Measurements from ENCODE around the gene NF2.
A peak's percentile ranks its signal among the peaks of the same experiment; 100 is the strongest.

NF2 gene

GRCh38 chr22:29689206-29689879 lies 85.9 kb downstream of the NF2 start:
- no peak overlapping the region for H3K18ac ChIP-seq (ENCODE audit: low read depth in 1 of 2, low read length in 2 of 2)
- no peak overlapping the region for H2AFZ ChIP-seq (ENCODE audit: low read depth, low read length)
- H3K4me2 ChIP-seq (ENCODE audit: low read length, poor library complexity, severe bottlenecking) = no peak overlapping the region
- H3K4ac ChIP-seq (ENCODE audit: low read depth in 1 of 2, low read length in 2 of 2) = no peak overlapping the region
- H3K9ac ChIP-seq (ENCODE audit: low read length) = no peak overlapping the region
- no peak for DNase-seq
- no peak overlapping the region for H3K4me3 ChIP-seq (ENCODE audit: insufficient read depth in 1 of 2, low read depth in 1 of 2, low read length in 2 of 2)
- H3K14ac ChIP-seq (ENCODE audit: low read length in 2 of 2) = no peak overlapping the region
- no peak overlapping the region for H3K27ac ChIP-seq (ENCODE audit: low read length, poor library complexity, severe bottlenecking)
- H3K23ac ChIP-seq (ENCODE audit: low read length in 2 of 2) = no peak overlapping the region
- H2BK12ac ChIP-seq (ENCODE audit: low read length in 2 of 2) = no peak overlapping the region
- no peak overlapping the region for H2BK5ac ChIP-seq (ENCODE audit: low read depth, low read length, poor library complexity, severe bottlenecking)
- peaks cover 25% of the 10 kb centered on the region for H3K4me1 ChIP-seq (ENCODE audit: control insufficient read depth, insufficient read depth, low read depth, low read length)
- no peaks in the 10 kb centered on the region for H3K27me3 ChIP-seq (ENCODE audit: control insufficient read depth in 1 of 2, insufficient read depth in 1 of 2, low read length in 2 of 2)
- no peak overlapping the region for H2AK5ac ChIP-seq (ENCODE audit: low read length, severe bottlenecking)
- peaks cover 52% of the 10 kb centered on the region for H3K79me1 ChIP-seq (replicated peaks; ENCODE audit: low read length, poor library complexity, severe bottlenecking)
- no peak overlapping the region for H2BK120ac ChIP-seq (ENCODE audit: low read depth, low read length)
- no peaks in the 10 kb centered on the region for H3K9me3 ChIP-seq (ENCODE audit: control insufficient read depth, low read length)
- H2BK15ac ChIP-seq (ENCODE audit: low read depth, poor library complexity, severe bottlenecking) = no peak overlapping the region
- H4K8ac ChIP-seq (ENCODE audit: low read length) = no peak overlapping the region
- peaks cover 32 to 78% of the 10 kb centered on the region in 2 experiments for H3K36me3 ChIP-seq (ENCODE audit: control insufficient read depth in 1 of 2, insufficient read depth in 2 of 2, low read depth in 1 of 2, low read length in 2 of 2)
- 86% methylated on average over 4 of the region's 5 CpGs for WGBS
- no peak overlapping the region for H4K91ac ChIP-seq (ENCODE audit: low read length)

GRCh38 chr22:29689880-29690213 lies 86.4 kb downstream of the NF2 start:
- no peak overlapping the region for H4K8ac ChIP-seq (ENCODE audit: low read length)
- H2BK5ac ChIP-seq (ENCODE audit: low read depth, low read length, poor library complexity, severe bottlenecking) = no peak overlapping the region
- H2BK15ac ChIP-seq (ENCODE audit: low read depth, poor library complexity, severe bottlenecking) = no peak overlapping the region
- H3K4me3 ChIP-seq (ENCODE audit: insufficient read depth in 1 of 2, low read depth in 1 of 2, low read length in 2 of 2) = no peak overlapping the region
- H3K27ac ChIP-seq (ENCODE audit: low read length, poor library complexity, severe bottlenecking) = no peak overlapping the region
- DNase-seq = peak; percentile 44
- no peak overlapping the region for H3K4ac ChIP-seq (ENCODE audit: low read depth in 1 of 2, low read length in 2 of 2)
- H2AK5ac ChIP-seq (ENCODE audit: low read length, severe bottlenecking) = no peak overlapping the region
- H3K27me3 ChIP-seq (ENCODE audit: control insufficient read depth in 1 of 2, insufficient read depth in 1 of 2, low read length in 2 of 2) = no peaks in the 10 kb centered on the region
- H3K23ac ChIP-seq (ENCODE audit: low read length in 2 of 2) = no peak overlapping the region
- H3K79me1 ChIP-seq (replicated peaks; ENCODE audit: low read length, poor library complexity, severe bottlenecking) = peaks cover 52% of the 10 kb centered on the region
- no peak overlapping the region for H2AFZ ChIP-seq (ENCODE audit: low read depth, low read length)
- no peak overlapping the region for H3K18ac ChIP-seq (ENCODE audit: low read depth in 1 of 2, low read length in 2 of 2)
- H3K4me2 ChIP-seq (ENCODE audit: low read length, poor library complexity, severe bottlenecking) = no peak overlapping the region
- H2BK120ac ChIP-seq (ENCODE audit: low read depth, low read length) = no peak overlapping the region
- peaks cover 23% of the 10 kb centered on the region for H3K4me1 ChIP-seq (ENCODE audit: control insufficient read depth, insufficient read depth, low read depth, low read length)
- no peak overlapping the region for H4K91ac ChIP-seq (ENCODE audit: low read length)
- H3K9me3 ChIP-seq (ENCODE audit: control insufficient read depth, low read length) = no peaks in the 10 kb centered on the region
- H3K9ac ChIP-seq (ENCODE audit: low read length) = no peak overlapping the region
- 28% methylated on average over 8 of the region's 8 CpGs for WGBS
- peaks cover 29 to 80% of the 10 kb centered on the region in 2 experiments for H3K36me3 ChIP-seq (ENCODE audit: control insufficient read depth in 1 of 2, insufficient read depth in 2 of 2, low read depth in 1 of 2, low read length in 2 of 2)
- H3K14ac ChIP-seq (ENCODE audit: low read length in 2 of 2) = no peak overlapping the region
- no peak overlapping the region for H2BK12ac ChIP-seq (ENCODE audit: low read length in 2 of 2)

GRCh38 chr22:29690476-29690875 lies 87.0 kb downstream of the NF2 start:
- no peak overlapping the region for H2BK5ac ChIP-seq (ENCODE audit: low read depth, low read length, poor library complexity, severe bottlenecking)
- no peak overlapping the region for H3K4me2 ChIP-seq (ENCODE audit: low read length, poor library complexity, severe bottlenecking)
- no peak overlapping the region for H3K9ac ChIP-seq (ENCODE audit: low read length)
- H3K79me1 ChIP-seq (replicated peaks; ENCODE audit: low read length, poor library complexity, severe bottlenecking) = peaks cover 56% of the 10 kb centered on the region
- H3K4ac ChIP-seq (ENCODE audit: low read depth in 1 of 2, low read length in 2 of 2) = no peak overlapping the region
- H4K8ac ChIP-seq (ENCODE audit: low read length) = no peak overlapping the region
- H3K18ac ChIP-seq (ENCODE audit: low read depth in 1 of 2, low read length in 2 of 2) = no peak overlapping the region
- 47% methylated on average over 9 of the region's 9 CpGs for WGBS
- H3K4me3 ChIP-seq (ENCODE audit: insufficient read depth in 1 of 2, low read depth in 1 of 2, low read length in 2 of 2) = no peak overlapping the region
- H2BK15ac ChIP-seq (ENCODE audit: low read depth, poor library complexity, severe bottlenecking) = no peak overlapping the region
- no peak overlapping the region for H4K91ac ChIP-seq (ENCODE audit: low read length)
- no peak overlapping the region for H2BK120ac ChIP-seq (ENCODE audit: low read depth, low read length)
- peaks cover 22% of the 10 kb centered on the region for H3K4me1 ChIP-seq (ENCODE audit: control insufficient read depth, insufficient read depth, low read depth, low read length)
- no peak overlapping the region for H2AFZ ChIP-seq (ENCODE audit: low read depth, low read length)
- peaks cover 33 to 80% of the 10 kb centered on the region in 2 experiments for H3K36me3 ChIP-seq (ENCODE audit: control insufficient read depth in 1 of 2, insufficient read depth in 2 of 2, low read depth in 1 of 2, low read length in 2 of 2)
- no peaks in the 10 kb centered on the region for H3K27me3 ChIP-seq (ENCODE audit: control insufficient read depth in 1 of 2, insufficient read depth in 1 of 2, low read length in 2 of 2)
- no peak overlapping the region for H3K23ac ChIP-seq (ENCODE audit: low read length in 2 of 2)
- no peaks in the 10 kb centered on the region for H3K9me3 ChIP-seq (ENCODE audit: control insufficient read depth, low read length)
- no peak overlapping the region for H2BK12ac ChIP-seq (ENCODE audit: low read length in 2 of 2)
- H3K14ac ChIP-seq (ENCODE audit: low read length in 2 of 2) = no peak overlapping the region
- no peak overlapping the region for H3K27ac ChIP-seq (ENCODE audit: low read length, poor library complexity, severe bottlenecking)
- DNase-seq = no peak
- H2AK5ac ChIP-seq (ENCODE audit: low read length, severe bottlenecking) = no peak overlapping the region

GRCh38 chr22:29691636-29692326 lies 88.3 kb downstream of the NF2 start:
- no peak overlapping the region for H3K27ac ChIP-seq (ENCODE audit: low read length, poor library complexity, severe bottlenecking)
- H3K9me3 ChIP-seq (ENCODE audit: control insufficient read depth, low read length) = no peaks in the 10 kb centered on the region
- H3K4me3 ChIP-seq (ENCODE audit: insufficient read depth in 1 of 2, low read depth in 1 of 2, low read length in 2 of 2) = no peak overlapping the region
- no peak overlapping the region for H3K9ac ChIP-seq (ENCODE audit: low read length)
- H3K23ac ChIP-seq (ENCODE audit: low read length in 2 of 2) = no peak overlapping the region
- H3K4me2 ChIP-seq (ENCODE audit: low read length, poor library complexity, severe bottlenecking) = no peak overlapping the region
- no peak overlapping the region for H3K14ac ChIP-seq (ENCODE audit: low read length in 2 of 2)
- no peak overlapping the region for H2BK12ac ChIP-seq (ENCODE audit: low read length in 2 of 2)
- H3K4me1 ChIP-seq (ENCODE audit: control insufficient read depth, insufficient read depth, low read depth, low read length) = peaks cover 19% of the 10 kb centered on the region
- H2AFZ ChIP-seq (ENCODE audit: low read depth, low read length) = no peak overlapping the region
- no peak overlapping the region for H2BK15ac ChIP-seq (ENCODE audit: low read depth, poor library complexity, severe bottlenecking)
- H3K18ac ChIP-seq (ENCODE audit: low read depth in 1 of 2, low read length in 2 of 2) = no peak overlapping the region
- no peak overlapping the region for H2BK5ac ChIP-seq (ENCODE audit: low read depth, low read length, poor library complexity, severe bottlenecking)
- H2BK120ac ChIP-seq (ENCODE audit: low read depth, low read length) = no peak overlapping the region
- H3K4ac ChIP-seq (ENCODE audit: low read depth in 1 of 2, low read length in 2 of 2) = no peak overlapping the region
- no peak overlapping the region for H4K91ac ChIP-seq (ENCODE audit: low read length)
- H3K36me3 ChIP-seq (ENCODE audit: control insufficient read depth in 1 of 2, insufficient read depth in 2 of 2, low read depth in 1 of 2, low read length in 2 of 2) = peaks cover 34 to 84% of the 10 kb centered on the region in 2 experiments
- no peak overlapping the region for H4K8ac ChIP-seq (ENCODE audit: low read length)
- WGBS = 90% methylated on average over 13 of the region's 13 CpGs
- H3K79me1 ChIP-seq (replicated peaks; ENCODE audit: low read length, poor library complexity, severe bottlenecking) = peaks cover 60% of the 10 kb centered on the region
- H2AK5ac ChIP-seq (ENCODE audit: low read length, severe bottlenecking) = no peak overlapping the region
- no peaks in the 10 kb centered on the region for H3K27me3 ChIP-seq (ENCODE audit: control insufficient read depth in 1 of 2, insufficient read depth in 1 of 2, low read length in 2 of 2)
- DNase-seq = no peak

Measured in mesenchymal stem cell (in vitro differentiated cells and primary cell).